H1 (cell line): ENCODE data around the gene ACTN4. TPM values are rescaled to one million over a fixed set of nuclear protein-coding genes. Genes with fewer than 3 reads are reported as not detected.
A peak's percentile ranks its signal among the peaks of the same experiment; 100 is the strongest.

Source experiments
- CTCF ChIA-PET: fragments of 300-600 bp; sonication (Branson Sonifier 250); formaldehyde crosslinking; loops from one replicate; lab custom pipeline; 2021; ENCODE audit not compliant: partially characterized antibody; lab: Charles Lee
- POLR2A ChIA-PET: fragments of 300-600 bp; sonication (Branson Sonifier 250); formaldehyde crosslinking; loops from one replicate; lab custom pipeline; 2021; ENCODE audit warnings: inconsistent platforms; ENCODE audit not compliant: partially characterized antibody; lab: Charles Lee
- DNase-seq, 2 experiments: peaks; one replicate each; pipeline versions ENCODE4 v3.0.0 to v3.0.0-alpha.2; 2010 to 2022; ENCODE audit warnings: low spot score in 2 of 2, low read depth in 1 of 2, mixed read lengths in 1 of 2
- FAIRE-seq: peaks from 2 replicates; lab custom pipeline; 2011; peaks lifted over from hg19 to GRCh38; lab: Jason Lieb, UNC
- H2AFZ ChIP-seq: 2 replicates; pipeline ENCODE4 v1.8.1; 2012; ENCODE audit warnings: low read length, inconsistent platforms
- H2AK5ac ChIP-seq: 2 replicates; pipeline ENCODE4 v1.6.1; 2013; ENCODE audit warnings: low read depth, low read length
- H2BK120ac ChIP-seq: replicated peaks from 2 replicates; pipeline ENCODE3; 2013; ENCODE audit warnings: low read depth, low read length, inconsistent platforms
- H2BK12ac ChIP-seq: 2 replicates; pipeline ENCODE4 v1.6.1; 2013; ENCODE audit warnings: low read depth, low read length
- H2BK15ac ChIP-seq: 2 replicates; pipeline ENCODE4 v1.6.1; 2013; ENCODE audit warnings: low read length
- H2BK20ac ChIP-seq: 2 replicates; pipeline ENCODE4 v1.6.1; 2013; ENCODE audit warnings: low read length
- H2BK5ac ChIP-seq: 2 replicates; pipeline ENCODE4 v1.6.1; 2013; ENCODE audit warnings: low read depth, low read length
- H3K14ac ChIP-seq: 2 replicates; pipeline ENCODE4 v1.6.1; 2013; ENCODE audit warnings: inconsistent platforms; ENCODE audit not compliant: insufficient read length
- H3K18ac ChIP-seq: 2 replicates; pipeline ENCODE4 v1.6.1; 2013; ENCODE audit warnings: low read length; ENCODE audit errors: extremely low read depth
- H3K23ac ChIP-seq: 2 replicates; pipeline ENCODE4 v1.6.1; 2013; ENCODE audit warnings: inconsistent platforms; ENCODE audit not compliant: insufficient read length
- H3K23me2 ChIP-seq: 2 replicates; pipeline ENCODE4 v1.6.1; 2013; ENCODE audit warnings: low read depth, low read length
- H3K27ac ChIP-seq: 2 replicates; pipeline ENCODE4 v1.6.1; 2011; ENCODE audit warnings: low read depth, low read length, inconsistent platforms
- H3K27me3 ChIP-seq, 4 experiments: replicated peaks in 1 of 4; 1 replicate in 1 of 4; 2 replicates in 3 of 4; pipeline versions ENCODE4 v1.6.1 to v1.8.1; 2011 to 2013; ENCODE audit warnings: low read length in 3 of 4, mild to moderate bottlenecking in 3 of 4, inconsistent platforms in 2 of 4, mixed read lengths in 2 of 4, moderate library complexity in 1 of 4; ENCODE audit not compliant: control insufficient read depth in 3 of 4, insufficient read depth in 3 of 4; ENCODE audit errors: extremely low read depth in 1 of 4
- H3K36me3 ChIP-seq, 4 experiments: 2 replicates each; pipeline versions ENCODE4 v1.6.1 to v1.8.1; 2011 to 2013; ENCODE audit warnings: mild to moderate bottlenecking in 4 of 4, low read length in 3 of 4, moderate library complexity in 2 of 4, control low read depth in 1 of 4, inconsistent platforms in 1 of 4; ENCODE audit not compliant: insufficient read depth in 4 of 4, control insufficient read depth in 2 of 4
- H3K4ac ChIP-seq: replicated peaks from 2 replicates; pipeline ENCODE3; 2013; ENCODE audit warnings: low read length, low read depth, mixed read lengths, inconsistent platforms; ENCODE audit not compliant: insufficient read length
- H3K4me1 ChIP-seq, 4 experiments: replicated peaks in 1 of 4; 1 replicate in 1 of 4; 2 replicates in 3 of 4; pipeline versions ENCODE4 v1.6.1 to v1.8.1; 2011 to 2013; ENCODE audit warnings: low read length in 3 of 4, inconsistent platforms in 2 of 4, mixed read lengths in 1 of 4; ENCODE audit not compliant: insufficient read depth in 4 of 4, control insufficient read depth in 3 of 4
- H3K4me2 ChIP-seq, 2 experiments: 2 replicates each; pipeline versions ENCODE4 v1.6.1 to v1.8.1; 2011 to 2013; ENCODE audit warnings: low read depth in 2 of 2, low read length in 2 of 2, control low read depth in 1 of 2, inconsistent platforms in 1 of 2, mild to moderate bottlenecking in 1 of 2; ENCODE audit not compliant: insufficient read depth in 1 of 2
- H3K4me3 ChIP-seq, 4 experiments: fragments of 200-600, 300-600 bp in 1 of 4; sonication (generic), shearing (Covaris generic), sonication (Bioruptor Twin) in 1 of 4; 2 replicates each; pipeline versions ENCODE4 v1.5.1 to v1.8.1; 2011 to 2016; ENCODE audit warnings: low read length in 4 of 4, low read depth in 3 of 4, control low read depth in 2 of 4, inconsistent platforms in 2 of 4, mild to moderate bottlenecking in 2 of 4, mixed read lengths in 1 of 4, moderate library complexity in 1 of 4; ENCODE audit not compliant: insufficient read depth in 2 of 4; ENCODE audit errors: extremely low read depth in 1 of 4
- H3K56ac ChIP-seq: replicated peaks from 2 replicates; pipeline ENCODE3; 2013; ENCODE audit warnings: low read depth, mild to moderate bottlenecking, mixed read lengths, low read length, inconsistent platforms; ENCODE audit not compliant: insufficient read length
- H3K79me1 ChIP-seq: 2 replicates; pipeline ENCODE4 v1.6.1; 2013; ENCODE audit warnings: low read depth, low read length, control low read depth
- H3K79me2 ChIP-seq, 2 experiments: 2 replicates each; pipeline versions ENCODE4 v1.6.1 to v1.8.1; 2012 to 2013; ENCODE audit warnings: low read length in 2 of 2, mild to moderate bottlenecking in 2 of 2, inconsistent platforms in 1 of 2; ENCODE audit not compliant: insufficient read depth in 2 of 2, control insufficient read depth in 1 of 2
- H3K9ac ChIP-seq, 4 experiments: replicated peaks in 1 of 4; 1 replicate in 1 of 4; 2 replicates in 3 of 4; pipeline versions ENCODE4 v1.6.1 to v1.8.1; 2011 to 2013; ENCODE audit warnings: low read depth in 3 of 4, low read length in 3 of 4, control low read depth in 2 of 4, mild to moderate bottlenecking in 2 of 4, moderate library complexity in 2 of 4, inconsistent platforms in 1 of 4; ENCODE audit errors: extremely low read depth in 1 of 4
- H3K9me3 ChIP-seq, 2 experiments: 2 replicates each; pipeline versions ENCODE4 v1.6.1 to v1.8.1; 2012 to 2013; ENCODE audit warnings: mild to moderate bottlenecking in 2 of 2, moderate library complexity in 2 of 2, control low read depth in 1 of 2, inconsistent platforms in 1 of 2, low read depth in 1 of 2, low read length in 1 of 2, mixed read lengths in 1 of 2; ENCODE audit not compliant: insufficient read depth in 2 of 2
- H4K20me1 ChIP-seq, 2 experiments: replicated peaks in 1 of 2; 2 replicates each; pipeline versions ENCODE3 to v1.8.1; 2011 to 2013; ENCODE audit warnings: inconsistent platforms in 2 of 2, low read length in 2 of 2, mild to moderate bottlenecking in 1 of 2; ENCODE audit not compliant: insufficient read depth in 2 of 2, control insufficient read depth in 1 of 2
- H4K5ac ChIP-seq: 2 replicates; pipeline ENCODE4 v1.6.1; 2013; ENCODE audit warnings: low read length, low read depth, mixed read lengths, inconsistent platforms; ENCODE audit not compliant: insufficient read length
- H4K8ac ChIP-seq: 2 replicates; pipeline ENCODE4 v1.8.0; 2013; ENCODE audit warnings: mild to moderate bottlenecking, moderate library complexity, low read length, inconsistent platforms; ENCODE audit not compliant: insufficient read depth; ENCODE audit errors: extremely low read depth
- H4K91ac ChIP-seq: replicated peaks from 2 replicates; pipeline ENCODE3; 2013; ENCODE audit warnings: low read length, mixed read lengths, inconsistent platforms; ENCODE audit not compliant: insufficient read length
- CTCF ChIP-seq, 3 experiments: IDR thresholded peaks; 1 replicate in 2 of 3; 2 replicates in 1 of 3; pipeline versions ENCODE4 v1.5.1 to v1.6.1; 2011; ENCODE audit warnings: low read length in 3 of 3, mild to moderate bottlenecking in 3 of 3, inconsistent platforms in 2 of 3, low read depth in 1 of 3, moderate library complexity in 1 of 3; ENCODE audit not compliant: insufficient read depth in 1 of 3; ENCODE audit errors: control extremely low read depth in 1 of 3
- RAD21 ChIP-seq, 2 experiments: IDR thresholded peaks in 1 of 2; conservative IDR thresholded peaks in 1 of 2; 2 replicates each; pipeline ENCODE4 v1.6.1; 2011; ENCODE audit warnings: low read depth in 2 of 2, low read length in 2 of 2, improper control_type of control experiment in 1 of 2, inconsistent platforms in 1 of 2, mild to moderate bottlenecking in 1 of 2, moderate library complexity in 1 of 2
- SP2 ChIP-seq: IDR thresholded peaks from 2 replicates; pipeline ENCODE4 v1.6.1; 2012; ENCODE audit warnings: mild to moderate bottlenecking, low read length, inconsistent platforms
- WGBS, 2 experiments: shearing (Covaris generic) in 1 of 2; methylation state at CpG; one replicate each; pipeline versions ENCODE4 v1.1.6 to v1.1.7; 2013 to 2015; ENCODE audit warnings: low lambda C conversion rate in 2 of 2, mixed read lengths in 2 of 2, inconsistent platforms in 1 of 2, low coverage in 1 of 2, missing lambda C conversion rate in 1 of 2; ENCODE audit not compliant: insufficient replicate concordance in 2 of 2, insufficient coverage in 1 of 2, insufficient read length in 1 of 2; ENCODE audit errors: extremely low coverage in 1 of 2, missing lambda C conversion rate in 1 of 2; 5-methylcytosine and 5-hydroxymethylcytosine counted together
- polyA plus RNA-seq, 7 experiments: library from polyadenylated mRNA; depleted of rRNA in 3 of 7; stranded (reverse) in 5 of 7; unstranded in 2 of 7; fragments of >200 nt in 5 of 7; fragments of 200-250 nt in 2 of 7; gene quantifications; 1 replicate in 5 of 7; 2 replicates in 1 of 7; 4 replicates in 1 of 7; pipeline versions ENCODE4 v1.2.1 to v1.2.3, GENCODE V29; 2011 to 2013; ENCODE audit warnings: missing spikeins in 2 of 7, mixed read lengths in 2 of 7
- total RNA-seq: library from RNA; stranded (reverse); fragmentation: NEBNext Ultra II Directional; extraction: Animal tissue kit (Norgen Biotek cat#: 25700); gene quantifications from 2 replicates; pipeline ENCODE4 v1.2.1, GENCODE V29; 2021

The ACTN4 gene
- total and polyA plus RNA-seq, 2 of the 8 experiments (the other 6 are each of a cell fraction or from before 2014, with no cell fraction given), result 211 to 520 TPM

GRCh38 chr19:38704488-38705026, 57.1 kb downstream of the ACTN4 start:
- Histone ChIP-seq H3K9ac (no peak overlapping the region), H3K18ac (no peak overlapping the region), H2AFZ (no peak overlapping the region), H4K8ac (no peak overlapping the region), H3K4ac (no peak overlapping the region), H3K27ac (no peak overlapping the region), H4K20me1 (peaks cover 8 to 14% of the 10 kb centered on the region in 2 experiments), H3K27me3 (no peaks in the 10 kb centered on the region; a peak in 1 of 7 replicates), H3K23me2 (no peaks in the 10 kb centered on the region), H3K4me1 (no peaks in the 10 kb centered on the region), H4K91ac (no peak overlapping the region), H3K4me2 (no peak overlapping the region), H2BK12ac (no peak overlapping the region), H3K14ac (no peak overlapping the region), H3K79me2 (peaks cover 0 to 4% of the 10 kb centered on the region in 2 experiments; a peak in 1 of 4 replicates), H3K36me3 (peaks cover 44 to 82% (median 59%) of the 10 kb centered on the region in 4 experiments), H3K56ac (no peak overlapping the region), H2AK5ac (no peak overlapping the region), H2BK20ac (no peak overlapping the region), H2BK5ac (no peak overlapping the region), H2BK15ac (no peak overlapping the region), H2BK120ac (no peak overlapping the region), H3K9me3 (no peaks in the 10 kb centered on the region), H4K5ac (no peak overlapping the region), H3K4me3 (no peak overlapping the region), H3K23ac (no peak overlapping the region), H3K79me1 (peaks cover 11% of the 10 kb centered on the region)
- ChIA-PET CTCF (interaction anchor here (0.8 to 6.2 kb wide), 9 partner anchors 13 to 68 kb away, joined by 3 to 39 read pairs (median 4); no protein-coding TSS in a partner anchor), POLR2A (interaction anchor here (0.8 to 3.2 kb wide), 5 partner anchors 8 to 18 kb away, joined by 3 to 9 read pairs (median 3); no protein-coding TSS in a partner anchor)
- TF ChIP-seq SP2 (no peak), CTCF (IDR thresholded peaks at IDR 0.05; ENCODE audit: control extremely low read depth in 1 of 3, insufficient read depth in 1 of 3, low read depth in 1 of 3, low read length in 3 of 3) (peak in 1 of 3 experiments; percentile 16; a peak in 1 of 4 replicates), RAD21 (IDR thresholded peaks at IDR 0.05 in 1 of 2, conservative IDR thresholded peaks at IDR 0.05 in 1 of 2; ENCODE audit: low read depth in 2 of 2, low read length in 2 of 2) (peak; percentile 31 to 43; a peak in 3 of 4 replicates)
- no peak for FAIRE-seq
- DNase-seq, result no peak
- 88% methylated on average over 13 of the region's 13 CpGs; no CpG with 5 or more reads in 1 of the 2 experiments for WGBS, 2 experiments
